Liver (tissue), 9 donors: ENCODE results near the gene DOCK1. TPM values are rescaled to one million over a fixed set of nuclear protein-coding genes. Genes with fewer than 3 reads are reported as not detected.

Experiments
- DNase-seq: peaks from one replicate; pipeline ENCODE4 v3.0.0-alpha.2; 2017; ENCODE audit warnings: low spot score
- H3K27ac ChIP-seq, 2 donors: one replicate each; pipeline ENCODE4 v1.7.0; 2013; ENCODE audit warnings: inconsistent platforms in 2 of 2, low read length in 2 of 2, control low read depth in 1 of 2, low read depth in 1 of 2, mild to moderate bottlenecking in 1 of 2
- H3K27me3 ChIP-seq, 4 donors: one replicate each; pipeline versions ENCODE4 v1.6.1 to v1.7.0; 2013; ENCODE audit warnings: low read length in 3 of 4, inconsistent platforms in 1 of 4, mild to moderate bottlenecking in 1 of 4, moderate library complexity in 1 of 4; ENCODE audit not compliant: control insufficient read depth in 4 of 4, insufficient read depth in 4 of 4
- H3K36me3 ChIP-seq, 4 donors: one replicate each; pipeline versions ENCODE4 v1.6.1 to v1.7.0; 2013; ENCODE audit warnings: low read length in 3 of 4, mild to moderate bottlenecking in 3 of 4, low read depth in 1 of 4, moderate library complexity in 1 of 4; ENCODE audit not compliant: control insufficient read depth in 4 of 4, insufficient read depth in 3 of 4
- H3K4me1 ChIP-seq, 4 donors: one replicate each; pipeline versions ENCODE4 v1.6.1 to v1.7.0; 2013; ENCODE audit warnings: low read length in 3 of 4, mild to moderate bottlenecking in 3 of 4, moderate library complexity in 1 of 4; ENCODE audit not compliant: control insufficient read depth in 4 of 4, insufficient read depth in 4 of 4
- H3K4me3 ChIP-seq, 3 donors: one replicate each; pipeline versions ENCODE4 v1.6.1 to v1.7.0; 2013; ENCODE audit warnings: low read length in 3 of 3, control low read depth in 1 of 3, low read depth in 1 of 3, mild to moderate bottlenecking in 1 of 3
- H3K9ac ChIP-seq, 2 donors: one replicate each; pipeline ENCODE4 v1.7.0; 2013; ENCODE audit warnings: low read length in 2 of 2, mild to moderate bottlenecking in 2 of 2, moderate library complexity in 2 of 2, control low read depth in 1 of 2, low read depth in 1 of 2
- H3K9me3 ChIP-seq, 4 donors: one replicate each; pipeline versions ENCODE4 v1.6.1 to v1.7.0; 2013; ENCODE audit warnings: low read length in 3 of 4; ENCODE audit not compliant: control insufficient read depth in 4 of 4
- CTCF ChIP-seq: fragments of 150-350 bp; IDR thresholded peaks from 2 replicates; pipeline ENCODE4 v1.5.1; 2017; ENCODE audit warnings: improper control_type of control experiment, low read depth, low read length; ENCODE audit not compliant: missing input control
- EGR1 ChIP-seq, 2 donors: IDR thresholded peaks; 2 replicates each; pipeline ENCODE4 v1.6.1; 2016 to 2018; ENCODE audit warnings: antibody characterized with exemption in 2 of 2, low read depth in 2 of 2
- FOXA1 ChIP-seq: IDR thresholded peaks from 2 replicates; pipeline ENCODE4 v1.6.1; 2016; ENCODE audit warnings: antibody characterized with exemption
- FOXA2 ChIP-seq: IDR thresholded peaks from 2 replicates; pipeline ENCODE4 v1.6.1; 2016; ENCODE audit warnings: antibody characterized with exemption
- GABPA ChIP-seq, 2 donors: IDR thresholded peaks in 1 of 2; conservative IDR thresholded peaks in 1 of 2; 2 replicates each; pipeline ENCODE4 v1.6.1; 2016; ENCODE audit warnings: antibody characterized with exemption in 2 of 2, mild to moderate bottlenecking in 1 of 2, moderate library complexity in 1 of 2
- HNF4A ChIP-seq, 2 donors: conservative IDR thresholded peaks; 2 replicates each; pipeline ENCODE4 v1.6.1; 2016; ENCODE audit warnings: antibody characterized with exemption in 2 of 2, mild to moderate bottlenecking in 2 of 2
- HNF4G ChIP-seq: IDR thresholded peaks from 2 replicates; pipeline ENCODE4 v1.6.1; 2016; ENCODE audit warnings: antibody characterized with exemption
- JUND ChIP-seq, 2 donors: IDR thresholded peaks; 2 replicates each; pipeline ENCODE4 v1.6.1; 2016; ENCODE audit warnings: antibody characterized with exemption in 2 of 2
- NR2F2 ChIP-seq: IDR thresholded peaks from 2 replicates; pipeline ENCODE4 v1.6.1; 2016; ENCODE audit warnings: antibody characterized with exemption
- RAD21 ChIP-seq, 2 donors: IDR thresholded peaks; 2 replicates each; pipeline ENCODE4 v1.6.1; 2016; ENCODE audit warnings: antibody characterized with exemption in 2 of 2, mild to moderate bottlenecking in 2 of 2
- REST ChIP-seq: IDR thresholded peaks from 2 replicates; pipeline ENCODE4 v1.6.1; 2016; ENCODE audit warnings: antibody characterized with exemption, mild to moderate bottlenecking
- RXRA ChIP-seq, 2 donors: IDR thresholded peaks; 2 replicates each; pipeline ENCODE4 v1.6.1; 2017 to 2018; ENCODE audit warnings: antibody characterized with exemption in 2 of 2, mild to moderate bottlenecking in 1 of 2
- SP1 ChIP-seq: IDR thresholded peaks from 2 replicates; pipeline ENCODE4 v1.6.1; 2018; ENCODE audit warnings: antibody characterized with exemption, mild to moderate bottlenecking
- TAF1 ChIP-seq: conservative IDR thresholded peaks from 2 replicates; pipeline ENCODE4 v1.6.1; 2016; ENCODE audit warnings: antibody characterized with exemption, mild to moderate bottlenecking
- YY1 ChIP-seq: IDR thresholded peaks from 2 replicates; pipeline ENCODE4 v1.6.1; 2016; ENCODE audit warnings: antibody characterized with exemption, mild to moderate bottlenecking
- ZBTB33 ChIP-seq: IDR thresholded peaks from 2 replicates; pipeline ENCODE4 v1.6.1; 2016; ENCODE audit warnings: antibody characterized with exemption
- WGBS: extraction: QIAGEN DNeasy Blood & Tissue Kit; methylation state at CpG from one replicate; pipeline ENCODE4 v1.1.7; 2013; 5-methylcytosine and 5-hydroxymethylcytosine counted together
- polyA plus RNA-seq, 2 donors: library from polyadenylated mRNA; stranded (reverse) in 1 of 2; unstranded in 1 of 2; fragments of 200-250 nt in 1 of 2; fragments of >200 nt in 1 of 2; fragmentation: Nextera tagmentation in 1 of 2; extraction: Ambion mirVana in 1 of 2; gene quantifications; one replicate each; pipeline versions ENCODE4 v1.2.1 to v1.2.3, GENCODE V29; 2013 to 2015
- total RNA-seq, 2 donors: library from RNA; depleted of rRNA; stranded (reverse); fragments of >200 nt; gene quantifications; one replicate each; pipeline ENCODE4 v1.2.3, GENCODE V29; 2014
- TF ChIP-seq, protein P1 (sequence below): IDR thresholded peaks from 2 replicates; pipeline ENCODE4 v1.6.1; 2016; ENCODE audit warnings: antibody characterized with exemption
- TF ChIP-seq, protein P2 (sequence below): IDR thresholded peaks from 2 replicates; pipeline ENCODE4 v1.6.1; 2016; ENCODE audit warnings: antibody characterized with exemption
- donor health status: healthy.
- donor health status: healthy.
- donor health status: healthy.
- donor health status: healthy.
- donor health status: healthy.

The DOCK1 gene
- total and polyA plus RNA-seq, 4 donors, result 3.8 to 28.8 (median 9.1) TPM

GRCh38 chr10:126910798-126911197 is 5.6 kb downstream of the DOCK1 start:
- no peak overlapping the region for H3K4me3 ChIP-seq
- H3K4me1 ChIP-seq, result peaks cover 0 to 10% (median 5%) of the 10 kb centered on the region in 4 donors
- H3K9ac ChIP-seq, result no peak overlapping the region
- DNase-seq, result no peak
- WGBS, result 92% methylated on average over 6 of the region's 6 CpGs
- no peak for TF ChIP-seq REST
- TF ChIP-seq, protein P1, sequence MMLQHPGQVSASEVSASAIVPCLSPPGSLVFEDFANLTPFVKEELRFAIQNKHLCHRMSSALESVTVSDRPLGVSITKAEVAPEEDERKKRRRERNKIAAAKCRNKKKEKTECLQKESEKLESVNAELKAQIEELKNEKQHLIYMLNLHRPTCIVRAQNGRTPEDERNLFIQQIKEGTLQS, result no peak
- TF ChIP-seq FOXA2, result no peak
- TF ChIP-seq SP1, result no peak
- no peak for TF ChIP-seq TAF1
- TF ChIP-seq FOXA1, result no peak
- H3K27ac ChIP-seq, result no peak overlapping the region
- H3K9me3 ChIP-seq, result no peaks in the 10 kb centered on the region
- no peaks in the 10 kb centered on the region for H3K27me3 ChIP-seq
- no peaks in the 10 kb centered on the region for H3K36me3 ChIP-seq

GRCh38 chr10:126911301-126911700 is 6.1 kb downstream of the DOCK1 start:
- peaks cover 0 to 6% (median 3%) of the 10 kb centered on the region in 4 donors for H3K4me1 ChIP-seq
- H3K9ac ChIP-seq, result no peak overlapping the region
- 95% methylated on average over 11 of the region's 11 CpGs for WGBS
- TF ChIP-seq ZBTB33 (no peak), JUND (IDR thresholded peaks at IDR 0.05) (no peak), EGR1 (IDR thresholded peaks at IDR 0.05; ENCODE audit: low read depth in 2 of 2) (no peak), HNF4A (conservative IDR thresholded peaks at IDR 0.05) (no peak), TAF1 (no peak), FOXA2 (no peak), FOXA1 (no peak), GABPA (IDR thresholded peaks at IDR 0.05 in 1 of 2, conservative IDR thresholded peaks at IDR 0.05 in 1 of 2) (no peak), CTCF (no peak), RAD21 (IDR thresholded peaks at IDR 0.05) (no peak), SP1 (no peak), HNF4G (no peak), NR2F2 (no peak), YY1 (no peak), RXRA (IDR thresholded peaks at IDR 0.05) (no peak), REST (no peak)
- TF ChIP-seq, protein P1, result no peak
- TF ChIP-seq, protein P2, sequence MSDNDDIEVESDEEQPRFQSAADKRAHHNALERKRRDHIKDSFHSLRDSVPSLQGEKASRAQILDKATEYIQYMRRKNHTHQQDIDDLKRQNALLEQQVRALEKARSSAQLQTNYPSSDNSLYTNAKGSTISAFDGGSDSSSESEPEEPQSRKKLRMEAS, result no peak
- H3K9me3 ChIP-seq, result no peaks in the 10 kb centered on the region
- no peaks in the 10 kb centered on the region for H3K36me3 ChIP-seq
- no peak overlapping the region for H3K27ac ChIP-seq
- H3K4me3 ChIP-seq, result no peak overlapping the region
- DNase-seq, result no peak
- H3K27me3 ChIP-seq, result no peaks in the 10 kb centered on the region
